Measurements from ENCODE around the gene ZDHHC14.

ZDHHC14 gene

GRCh38 chr6:157625764-157626163, 244.8 kb downstream of the ZDHHC14 start:
- no peak for DNase-seq (ENCODE audit: low read depth)

DNA sequence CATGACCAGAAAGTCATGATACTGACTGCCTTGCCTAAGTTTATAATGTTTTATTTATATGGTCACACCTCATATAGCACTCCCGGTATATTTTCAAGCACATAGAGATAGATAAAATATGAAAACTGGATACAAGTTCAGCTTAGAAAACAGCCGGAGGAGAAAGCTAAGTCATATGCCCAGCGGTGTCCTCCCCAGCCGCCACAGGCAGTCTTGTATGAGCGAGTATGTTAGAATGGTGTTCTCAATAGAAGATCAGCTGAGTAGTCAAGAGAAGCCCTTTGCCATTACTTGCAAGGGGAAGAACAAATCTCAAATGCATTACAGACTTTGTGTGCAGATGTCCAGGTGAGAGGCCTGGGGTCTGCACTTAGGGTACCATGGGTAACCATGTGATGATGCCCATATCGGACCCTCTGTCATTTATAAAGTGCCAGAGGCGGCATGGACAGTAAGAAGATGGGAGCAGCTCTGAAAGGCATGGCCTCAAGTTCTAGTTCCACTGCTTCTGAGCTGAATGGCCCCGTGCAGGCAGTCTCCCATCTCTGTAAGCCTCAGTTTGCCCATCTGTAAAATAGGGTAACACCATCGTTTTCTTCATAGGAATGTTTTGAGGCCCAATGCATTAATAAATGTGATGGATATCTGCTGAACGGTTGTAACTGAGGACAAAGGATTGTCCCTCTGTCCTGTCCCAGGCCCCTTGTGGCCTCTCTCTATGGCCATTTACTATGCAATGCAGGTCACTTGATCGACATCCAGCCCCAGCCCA, 246.4 kb downstream of the ZDHHC14 start:
- no peak for DNase-seq (ENCODE audit: low read depth)

GRCh38 chr6:157628463-157628862, 247.5 kb downstream of the ZDHHC14 start:
- no peak for DNase-seq (ENCODE audit: low read depth)

DNA sequence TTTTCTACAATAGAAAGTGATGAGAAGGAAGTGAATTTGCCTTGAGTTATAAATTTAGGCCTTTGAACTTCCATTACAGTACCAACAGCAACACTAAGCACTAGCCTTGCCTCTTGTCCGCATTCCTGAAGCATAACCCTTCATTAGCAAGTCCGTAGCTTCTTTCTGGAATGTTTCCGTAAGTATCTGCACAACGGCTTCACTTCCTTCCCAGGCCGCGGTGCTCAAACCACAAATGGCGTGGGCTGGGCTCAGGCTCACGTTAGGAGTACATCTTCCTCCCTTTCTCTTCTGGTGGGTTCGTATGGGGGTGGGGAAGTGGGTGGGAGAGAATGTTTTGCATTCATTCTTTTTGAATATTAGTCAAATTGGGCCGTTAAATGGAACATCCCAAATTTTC, 248.2 kb downstream of the ZDHHC14 start:
- DNase-seq (ENCODE audit: low read depth) = no peak

- DNase-seq (ENCODE audit: low read depth) = no peak
These were observed 249.6 kb downstream of the ZDHHC14 start for GRCh38 chr6:157630463-157631080.

DNA sequence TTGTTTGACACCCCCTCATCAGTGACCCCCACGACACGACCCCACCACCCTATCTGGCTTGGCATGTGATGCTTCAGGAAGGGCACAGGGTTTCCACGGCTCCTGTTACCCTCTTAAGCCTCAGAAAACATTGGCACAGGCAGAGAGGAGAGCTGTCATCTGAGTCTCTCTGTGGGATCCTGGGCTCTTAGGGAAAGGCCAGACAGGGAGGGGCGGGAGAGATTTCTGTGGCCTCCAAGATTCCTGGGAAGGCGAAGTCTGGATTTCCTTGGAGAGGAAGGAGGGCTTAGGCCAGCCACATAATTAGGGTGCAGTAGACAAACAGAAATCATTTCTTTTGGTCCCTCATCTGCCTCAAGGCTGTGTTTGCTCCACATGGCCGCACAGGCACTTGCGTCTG, 250.4 kb downstream of the ZDHHC14 start:
- DNase-seq (ENCODE audit: low read depth) = no peak

DNA sequence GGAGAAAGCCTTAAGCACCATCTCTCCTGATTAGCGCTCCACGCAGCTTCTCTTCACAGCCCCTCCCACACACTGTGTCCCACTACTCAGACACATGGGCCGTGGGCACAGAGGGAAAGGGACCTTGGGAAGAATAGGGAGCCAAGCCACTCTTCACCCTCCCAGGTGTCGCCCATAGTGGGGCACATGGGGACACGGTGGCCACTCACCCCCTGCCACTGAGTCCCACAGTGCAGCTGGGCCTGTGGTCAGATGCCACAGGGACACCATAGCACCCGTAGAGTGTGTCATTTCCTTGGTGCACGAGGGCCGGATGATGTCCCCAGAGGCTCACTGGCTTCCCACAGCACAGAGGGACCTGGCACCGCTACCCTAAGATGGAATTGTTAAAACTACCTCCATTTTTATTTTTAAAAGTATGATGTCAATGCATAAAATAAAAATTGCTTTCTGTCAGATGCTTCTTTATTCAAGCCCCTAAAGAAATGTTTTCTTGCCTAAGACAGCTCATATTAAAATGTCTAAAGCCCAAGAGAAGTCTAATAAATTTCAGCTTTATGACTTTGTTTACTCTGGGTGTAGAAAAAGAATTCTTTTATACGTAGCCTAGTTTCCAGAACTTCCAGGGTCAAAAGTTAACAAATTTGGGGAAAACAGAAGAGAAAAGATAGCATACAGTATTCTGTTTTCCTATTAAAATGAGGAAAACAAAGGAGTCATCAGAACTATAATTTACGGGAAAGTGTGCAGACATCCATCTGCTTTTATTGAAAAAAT, 251.0 kb downstream of the ZDHHC14 start:
- DNase-seq (ENCODE audit: low read depth) = no peak

- no peak for DNase-seq (ENCODE audit: low read depth)
These were observed 251.8 kb downstream of the ZDHHC14 start for GRCh38 chr6:157632821-157633220.

GRCh38 chr6:157634546-157634945, 253.6 kb downstream of the ZDHHC14 start:
- DNase-seq (ENCODE audit: low read depth) = no peak

DNA sequence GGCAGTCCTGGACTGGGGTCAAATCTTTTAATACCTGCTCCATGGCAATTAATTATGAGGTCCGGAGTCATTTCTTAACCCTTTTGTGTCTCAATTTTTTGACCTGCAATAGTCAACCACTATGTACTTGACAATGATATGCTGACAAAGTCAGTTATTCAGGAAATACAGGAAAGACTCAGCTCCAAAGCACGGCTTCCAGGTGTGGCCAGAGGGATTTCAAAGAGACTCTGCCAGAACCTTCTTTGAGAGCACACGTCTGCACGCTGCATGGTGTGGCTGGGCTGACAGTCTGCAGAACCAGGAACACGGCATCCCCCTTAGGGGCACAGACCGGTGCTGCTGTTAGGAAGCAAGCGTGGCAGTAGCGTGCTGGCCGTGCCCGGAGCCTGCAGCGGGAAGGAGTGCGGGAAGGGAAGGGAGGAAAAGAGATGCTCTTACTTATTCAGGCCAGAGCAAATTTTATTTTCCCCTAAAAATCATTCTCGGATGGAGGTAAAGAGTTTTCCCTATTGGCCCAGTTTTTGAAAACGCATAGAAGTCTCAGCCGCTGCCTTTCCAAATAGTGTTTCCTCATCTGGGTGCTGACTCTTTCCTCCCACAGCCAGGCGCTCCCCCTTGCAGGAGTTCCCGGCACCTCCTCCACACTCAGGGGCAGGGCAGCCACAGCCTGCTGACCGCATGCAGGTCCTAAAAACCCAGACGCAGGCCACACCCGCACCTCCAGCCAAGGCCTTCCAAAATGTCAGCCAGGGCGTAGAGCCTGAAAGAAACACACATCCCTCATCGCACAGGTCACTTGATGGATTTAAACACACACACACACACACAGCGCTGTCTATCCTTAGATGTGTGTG, 254.6 kb downstream of the ZDHHC14 start:
- no peak for DNase-seq (ENCODE audit: low read depth)

DNA sequence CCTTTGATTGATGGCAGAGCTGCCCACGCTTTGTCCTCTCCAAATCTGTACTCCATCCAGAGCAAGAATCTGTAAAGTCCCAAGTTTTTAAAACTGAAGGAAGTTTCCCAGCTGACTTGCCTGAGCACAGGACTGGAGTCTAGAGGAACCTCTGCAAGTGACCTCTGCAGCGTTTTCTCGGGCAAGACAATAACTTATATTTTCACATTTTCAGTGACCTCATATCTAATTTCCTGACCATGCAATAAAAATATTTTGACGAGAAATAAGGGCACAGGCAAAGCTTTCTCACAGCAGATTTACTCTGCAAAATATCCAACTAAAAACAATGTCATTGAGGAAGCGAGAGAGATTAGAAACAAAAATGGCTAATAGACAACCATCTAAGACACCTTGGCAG, 256.5 kb downstream of the ZDHHC14 start:
- no peak for DNase-seq (ENCODE audit: low read depth)

DNA sequence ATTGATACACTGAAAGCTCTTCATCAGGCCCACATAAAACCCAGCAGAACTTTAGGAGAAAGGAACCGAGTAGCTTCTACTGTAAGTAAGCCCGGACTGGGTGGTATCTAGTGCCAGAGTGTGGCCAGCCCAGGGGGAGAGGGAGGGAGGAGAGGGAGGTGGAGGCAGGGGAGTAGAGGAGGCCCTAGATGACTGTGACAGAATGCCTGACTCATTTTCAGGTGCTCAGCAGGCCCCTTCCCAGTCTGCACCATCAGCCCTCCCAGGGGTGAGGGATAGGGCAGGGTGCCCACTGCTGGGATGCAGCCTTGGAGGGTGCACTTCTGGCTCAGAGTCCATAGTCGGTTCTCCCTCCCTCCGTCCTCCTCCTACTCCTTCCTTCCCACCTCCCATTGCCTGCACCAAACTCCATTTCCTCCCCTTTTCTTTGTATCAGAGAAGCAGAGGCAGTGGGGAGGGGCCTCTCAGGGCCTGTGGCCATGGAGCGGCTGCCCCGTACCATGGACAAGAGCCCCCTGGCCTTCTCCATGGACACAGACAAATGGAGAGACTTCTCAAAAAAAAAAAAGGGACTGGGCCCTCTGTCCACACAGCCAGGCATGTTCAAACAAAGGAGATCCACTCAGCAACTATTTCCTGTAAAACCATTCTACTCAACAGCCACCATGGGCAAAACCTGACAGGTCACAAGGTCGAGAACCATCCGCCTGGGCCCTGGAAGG, 257.1 kb downstream of the ZDHHC14 start:
- DNase-seq (ENCODE audit: low read depth) = no peak

- DNase-seq (ENCODE audit: low read depth) = no peak
These were observed 257.8 kb downstream of the ZDHHC14 start for GRCh38 chr6:157638779-157639178.

DNA sequence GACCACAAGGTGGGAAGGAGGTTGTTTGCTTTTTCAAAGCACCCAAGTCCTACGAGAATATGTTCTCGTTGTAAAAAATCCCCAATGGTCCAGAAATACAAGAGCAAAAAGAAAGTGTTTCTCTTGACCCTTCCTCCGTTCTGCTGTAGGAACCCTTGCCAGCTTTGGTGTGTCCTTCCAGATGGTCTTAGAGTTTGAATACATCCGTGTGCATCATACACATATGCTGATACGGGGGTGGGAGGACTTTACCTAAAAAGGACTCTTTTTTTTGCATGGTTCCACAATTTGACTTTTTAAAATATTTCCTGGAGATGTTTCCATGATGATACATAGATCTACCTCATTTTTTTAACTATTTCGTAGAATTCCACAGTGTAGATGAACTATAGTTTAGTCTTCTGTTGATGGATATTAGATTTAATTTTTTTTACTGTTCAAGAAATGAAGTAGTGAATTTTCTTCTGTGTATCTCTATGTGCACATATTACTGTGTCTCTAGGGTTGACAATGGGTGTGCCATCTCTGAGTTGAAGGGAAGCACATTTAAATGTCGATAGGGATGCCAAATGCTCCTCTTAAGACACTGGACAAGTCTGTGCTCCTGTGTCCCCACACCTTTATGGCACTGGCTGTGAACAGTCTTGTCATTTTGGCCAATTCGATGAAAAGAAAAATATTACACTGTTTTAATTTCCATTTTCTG, 259.9 kb downstream of the ZDHHC14 start:
- no peak for DNase-seq (ENCODE audit: low read depth)

DNA sequence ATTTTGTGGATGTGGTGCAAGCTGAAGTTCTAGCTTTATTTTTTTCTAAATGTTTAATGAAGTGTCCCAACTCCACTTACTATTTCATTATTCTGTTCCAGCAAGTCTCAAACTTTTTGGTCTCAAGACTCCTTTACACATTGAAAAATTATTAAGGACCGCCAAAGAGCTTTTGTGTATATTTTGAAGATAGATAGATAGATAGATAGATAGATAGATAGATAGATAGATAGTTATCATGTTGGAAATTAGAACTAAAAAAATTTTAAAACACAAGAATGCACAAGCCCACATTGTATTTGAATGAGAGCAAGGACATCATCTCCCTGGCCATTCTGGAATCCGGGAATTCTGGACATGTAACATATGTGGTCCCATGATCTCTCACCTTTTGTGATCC, 260.8 kb downstream of the ZDHHC14 start:
- no peak for DNase-seq (ENCODE audit: low read depth)

DNA sequence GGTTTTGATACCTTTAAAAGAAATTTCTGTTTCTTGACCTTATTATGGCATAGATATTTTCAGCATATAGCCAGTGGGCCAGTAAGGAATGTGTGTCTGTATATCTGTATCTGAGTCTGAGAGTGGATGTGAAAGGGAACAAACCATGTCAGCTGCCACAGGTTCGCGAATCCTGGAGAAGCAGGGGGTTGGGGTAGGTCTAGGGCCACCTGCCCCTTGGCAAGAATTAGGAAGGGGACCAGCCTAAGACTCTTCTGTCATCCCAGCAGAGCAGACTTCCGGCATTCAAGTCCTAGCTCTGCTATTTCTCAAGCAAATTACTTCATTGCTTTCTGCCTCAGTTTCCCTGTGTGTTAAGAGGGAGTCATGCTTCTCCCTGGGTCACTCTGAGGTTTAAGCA, 261.7 kb downstream of the ZDHHC14 start:
- no peak for DNase-seq (ENCODE audit: low read depth)

- peak; percentile 9 for DNase-seq (ENCODE audit: low read depth)
These were observed 263.2 kb downstream of the ZDHHC14 start for GRCh38 chr6:157644043-157644810.

- DNase-seq (ENCODE audit: low read depth) = no peak
These were observed 264.3 kb downstream of the ZDHHC14 start for GRCh38 chr6:157645201-157645795.

DNA sequence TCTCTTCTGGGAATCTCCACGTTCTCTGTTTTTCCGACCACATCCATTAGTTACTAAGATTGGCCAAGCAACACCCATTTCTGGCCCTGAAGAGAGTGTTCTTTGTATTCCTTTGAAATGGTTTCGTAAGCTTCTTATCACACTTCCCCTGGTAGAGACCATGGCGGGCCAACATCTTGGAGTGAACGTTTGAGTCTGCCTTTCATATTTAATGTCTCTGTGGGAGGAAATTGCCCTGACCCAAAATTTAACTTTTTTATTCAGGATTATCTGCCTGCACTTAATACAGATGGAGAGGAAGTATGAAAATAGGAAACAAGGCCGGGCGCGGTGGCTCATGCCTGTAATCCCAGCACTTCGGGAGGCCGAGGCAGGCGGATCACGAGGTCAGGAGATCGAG, 265.0 kb downstream of the ZDHHC14 start:
- no peak for DNase-seq (ENCODE audit: low read depth)
